ENCODE data around the gene SNPH. TPM values are rescaled to one million over a fixed set of nuclear protein-coding genes. Genes with fewer than 3 reads are reported as not detected.
A peak's percentile ranks its signal among the peaks of the same experiment; 100 is the strongest.

SNPH gene
- total RNA-seq, 1 donor from 2014 or later: 0.43 TPM

DNA sequence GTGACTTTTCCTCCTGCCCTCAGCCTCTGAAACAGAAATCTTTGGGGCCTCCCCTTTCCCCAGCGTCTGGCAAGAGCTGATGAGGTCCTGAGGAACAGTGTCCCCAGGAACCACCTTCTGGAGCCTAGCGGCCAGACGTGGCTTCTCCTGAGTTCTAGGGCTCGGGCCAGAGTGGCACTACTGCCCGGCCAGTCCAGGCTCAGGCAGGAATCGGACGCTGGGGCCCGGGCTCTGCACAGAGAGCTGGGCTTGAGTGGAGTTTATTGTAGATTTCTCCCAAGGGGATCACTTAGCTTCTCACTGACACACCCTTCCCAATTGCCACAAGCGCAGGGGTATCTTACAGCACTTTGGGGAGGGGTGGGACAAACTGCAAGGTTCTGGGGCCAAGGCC lies 42.6 kb downstream of the SNPH start:
- Mint-ChIP-seq H3K36me3 (no peaks in the 10 kb centered on the region), H3K4me3 (no peak overlapping the region), H3K27me3 (ENCODE audit: insufficient read depth, low read depth) (no peaks in the 10 kb centered on the region), H3K4me1 (peaks cover 17% of the 10 kb centered on the region), H3K27ac (peak overlapping the region; percentile 83), H3K9me3 (no peaks in the 10 kb centered on the region)
- DNase-seq (ENCODE audit: low spot score): no peak
- H3K27me3 ChIP-seq: peaks cover 13% of the 10 kb centered on the region
- no peak overlapping the region for H3K9ac ChIP-seq
- H2AFZ ChIP-seq (replicated peaks): no peak overlapping the region
- no peaks in the 10 kb centered on the region for H3K79me2 ChIP-seq (ENCODE audit: low read depth)
- peaks cover 8% of the 10 kb centered on the region for H3K4me1 ChIP-seq
- no peak overlapping the region for H3K4me3 ChIP-seq
- H3K9me3 ChIP-seq (ENCODE audit: low read depth): no peaks in the 10 kb centered on the region
- H3K4me2 ChIP-seq: no peak overlapping the region
- no peaks in the 10 kb centered on the region for H4K20me1 ChIP-seq (ENCODE audit: low read depth)
- no peaks in the 10 kb centered on the region for H3K36me3 ChIP-seq
- no peaks in the 10 kb centered on the region for H3F3A ChIP-seq (ENCODE audit: low read depth)
- TF ChIP-seq, protein P1, sequence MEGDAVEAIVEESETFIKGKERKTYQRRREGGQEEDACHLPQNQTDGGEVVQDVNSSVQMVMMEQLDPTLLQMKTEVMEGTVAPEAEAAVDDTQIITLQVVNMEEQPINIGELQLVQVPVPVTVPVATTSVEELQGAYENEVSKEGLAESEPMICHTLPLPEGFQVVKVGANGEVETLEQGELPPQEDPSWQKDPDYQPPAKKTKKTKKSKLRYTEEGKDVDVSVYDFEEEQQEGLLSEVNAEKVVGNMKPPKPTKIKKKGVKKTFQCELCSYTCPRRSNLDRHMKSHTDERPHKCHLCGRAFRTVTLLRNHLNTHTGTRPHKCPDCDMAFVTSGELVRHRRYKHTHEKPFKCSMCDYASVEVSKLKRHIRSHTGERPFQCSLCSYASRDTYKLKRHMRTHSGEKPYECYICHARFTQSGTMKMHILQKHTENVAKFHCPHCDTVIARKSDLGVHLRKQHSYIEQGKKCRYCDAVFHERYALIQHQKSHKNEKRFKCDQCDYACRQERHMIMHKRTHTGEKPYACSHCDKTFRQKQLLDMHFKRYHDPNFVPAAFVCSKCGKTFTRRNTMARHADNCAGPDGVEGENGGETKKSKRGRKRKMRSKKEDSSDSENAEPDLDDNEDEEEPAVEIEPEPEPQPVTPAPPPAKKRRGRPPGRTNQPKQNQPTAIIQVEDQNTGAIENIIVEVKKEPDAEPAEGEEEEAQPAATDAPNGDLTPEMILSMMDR (IDR thresholded peaks at IDR 0.05): no peak
- TF ChIP-seq EZH2 (IDR thresholded peaks at IDR 0.05): no peak
- H3K27ac ChIP-seq: no peak overlapping the region

GRCh38 chr20:1309439-1309847 lies 43.3 kb downstream of the SNPH start:
- H3K9ac ChIP-seq: no peak overlapping the region
- no peaks in the 10 kb centered on the region for H4K20me1 ChIP-seq (ENCODE audit: low read depth)
- Mint-ChIP-seq H3K27ac (peak overlapping the region; percentile 92), H3K4me3 (no peak overlapping the region), H3K36me3 (no peaks in the 10 kb centered on the region), H3K9me3 (no peaks in the 10 kb centered on the region), H3K27me3 (ENCODE audit: insufficient read depth, low read depth) (no peaks in the 10 kb centered on the region), H3K4me1 (peaks cover 20% of the 10 kb centered on the region)
- no peak for DNase-seq (ENCODE audit: low spot score)
- H3F3A ChIP-seq (ENCODE audit: low read depth): peaks cover 4% of the 10 kb centered on the region
- no peak overlapping the region for H2AFZ ChIP-seq (replicated peaks)
- no peak for TF ChIP-seq EZH2phosphoT487 (IDR thresholded peaks at IDR 0.05)
- TF ChIP-seq, protein P1 (IDR thresholded peaks at IDR 0.05): peak; percentile 15
- peaks cover 13% of the 10 kb centered on the region for H3K27me3 ChIP-seq
- H3K9me3 ChIP-seq (ENCODE audit: low read depth): no peaks in the 10 kb centered on the region
- no peak overlapping the region for H3K4me3 ChIP-seq
- H3K27ac ChIP-seq: no peak overlapping the region
- H3K4me2 ChIP-seq: no peak overlapping the region
- peaks cover 8% of the 10 kb centered on the region for H3K4me1 ChIP-seq
- no peaks in the 10 kb centered on the region for H3K79me2 ChIP-seq (ENCODE audit: low read depth)
- no peaks in the 10 kb centered on the region for H3K36me3 ChIP-seq

- Histone ChIP-seq H4K20me1 (ENCODE audit: low read depth) (no peaks in the 10 kb centered on the region), H3K36me3 (no peaks in the 10 kb centered on the region), H3K4me2 (no peak overlapping the region), H3K9me3 (ENCODE audit: low read depth) (no peaks in the 10 kb centered on the region), H3K79me2 (ENCODE audit: low read depth) (no peaks in the 10 kb centered on the region), H3K27ac (no peak overlapping the region), H3F3A (ENCODE audit: low read depth) (peaks cover 4% of the 10 kb centered on the region), H3K4me1 (peaks cover 8% of the 10 kb centered on the region), H2AFZ (replicated peaks) (no peak overlapping the region), H3K27me3 (peaks cover 13% of the 10 kb centered on the region), H3K9ac (no peak overlapping the region), H3K4me3 (no peak overlapping the region)
- H3K4me3 Mint-ChIP-seq: no peak overlapping the region
- peak overlapping the region; percentile 92 for H3K27ac Mint-ChIP-seq
- no peaks in the 10 kb centered on the region for H3K9me3 Mint-ChIP-seq
- no peaks in the 10 kb centered on the region for H3K36me3 Mint-ChIP-seq
- TF ChIP-seq, protein P1 (IDR thresholded peaks at IDR 0.05): no peak
- H3K27me3 Mint-ChIP-seq (ENCODE audit: insufficient read depth, low read depth): no peaks in the 10 kb centered on the region
- DNase-seq (ENCODE audit: low spot score): no peak
- peaks cover 20% of the 10 kb centered on the region for H3K4me1 Mint-ChIP-seq
Observed at GRCh38 chr20:1310071-1310470, 44.0 kb downstream of the SNPH start.

Data from neural progenitor cell (in vitro differentiated cells).